ENCODE measurements around the gene YAE1. TPM values are rescaled to one million over a fixed set of nuclear protein-coding genes. Genes with fewer than 3 reads are reported as not detected.

YAE1 gene
- total RNA-seq, 1 experiment from 2014 or later: 21.9 TPM

GRCh38 chr7:39547336-39547735 is 18.9 kb upstream of the YAE1 start (continued):
- TF ChIP-seq AFF4 (CRISPR knock-in tag; IDR thresholded peaks at IDR 0.05; ENCODE audit: borderline replicate concordance) (no peak), ZNF512 (CRISPR knock-in tag; IDR thresholded peaks at IDR 0.05; ENCODE audit: borderline replicate concordance) (no peak), CREB1 (CRISPR knock-in tag; IDR thresholded peaks at IDR 0.05) (no peak), ZNF121 (CRISPR knock-in tag; IDR thresholded peaks at IDR 0.05) (no peak), ZNF532 (CRISPR knock-in tag; IDR thresholded peaks at IDR 0.05; ENCODE audit: borderline replicate concordance) (no peak), SMAD3 (CRISPR knock-in tag; IDR thresholded peaks at IDR 0.05; ENCODE audit: borderline replicate concordance) (no peak), NR3C1 (CRISPR knock-in tag; conservative IDR thresholded peaks at IDR 0.05; ENCODE audit: low read depth) (no peak)

GRCh38 chr7:39550411-39550810 is 15.8 kb upstream of the YAE1 start:
- DNase-seq (ENCODE audit: low spot score) (no peak), ATAC-seq (no peak)
- POLR2A ChIA-PET: no interaction called here
- Mint-ChIP-seq H3K27ac (no peak overlapping the region), H3K36me3 (peaks cover 18% of the 10 kb centered on the region), H3K4me1 (no peaks in the 10 kb centered on the region), H3K9me3 (peaks cover 19% of the 10 kb centered on the region), H3K4me3 (no peak overlapping the region), H3K27me3 (ENCODE audit: low read depth) (no peaks in the 10 kb centered on the region)
- CTCF ChIA-PET: no interaction called here
- TF ChIP-seq ZNF232 (CRISPR knock-in tag; IDR thresholded peaks at IDR 0.05): no peak
- TF ChIP-seq CREM (CRISPR knock-in tag; IDR thresholded peaks at IDR 0.05): no peak
- TF ChIP-seq PRDM15 (CRISPR knock-in tag; IDR thresholded peaks at IDR 0.05): no peak
- no peak for TF ChIP-seq RELA (CRISPR knock-in tag; IDR thresholded peaks at IDR 0.05; ENCODE audit: borderline replicate concordance)
- no peak for TF ChIP-seq IRF1 (CRISPR knock-in tag; IDR thresholded peaks at IDR 0.05)
- TF ChIP-seq MLX (CRISPR knock-in tag; IDR thresholded peaks at IDR 0.05): no peak
- no peak for TF ChIP-seq ZNF263 (CRISPR knock-in tag; IDR thresholded peaks at IDR 0.05; ENCODE audit: low read depth)
- no peak for TF ChIP-seq GABPB1 (CRISPR knock-in tag; IDR thresholded peaks at IDR 0.05)
- no peak for TF ChIP-seq ELF4 (CRISPR knock-in tag; IDR thresholded peaks at IDR 0.05; ENCODE audit: low read depth)
- TF ChIP-seq AR (CRISPR knock-in tag; IDR thresholded peaks at IDR 0.05): no peak
- TF ChIP-seq ZNF416 (CRISPR knock-in tag; IDR thresholded peaks at IDR 0.05): no peak
- no peak for TF ChIP-seq ZNF671 (CRISPR knock-in tag; IDR thresholded peaks at IDR 0.05)

Data from WTC11 (cell line).